Karpas-422 (cell line): ENCODE results near the gene PLXND1. TPM values are rescaled to one million over a fixed set of nuclear protein-coding genes. Genes with fewer than 3 reads are reported as not detected.

Experiments used
- DNase-seq: peaks from one replicate; pipeline ENCODE4 v3.0.0-alpha.2; 2015
- H2AFZ ChIP-seq: fragments of 200-600 bp; sonication (generic); 2 replicates; pipeline ENCODE4 v1.6.1; 2014; ENCODE audit warnings: antibody characterized with exemption, low read length, mixed read lengths
- H3K27ac ChIP-seq: fragments of 200-600 bp; sonication (generic); 2 replicates; pipeline ENCODE4 v1.5.1; 2014; ENCODE audit warnings: mild to moderate bottlenecking, low read length, moderate library complexity
- H3K27me3 ChIP-seq: fragments of 200-600 bp; sonication (generic); 2 replicates; pipeline ENCODE4 v1.6.1; 2014; ENCODE audit warnings: low read length, mixed read lengths
- H3K36me3 ChIP-seq: fragments of 200-600 bp; sonication (generic); 2 replicates; pipeline ENCODE4 v1.6.1; 2014; ENCODE audit warnings: low read length, mixed read lengths; ENCODE audit not compliant: insufficient read depth
- H3K4me1 ChIP-seq: fragments of 200-600 bp; sonication (generic); 2 replicates; pipeline ENCODE4 v1.6.1; 2014; ENCODE audit warnings: mild to moderate bottlenecking, low read length, mixed read lengths
- H3K4me2 ChIP-seq: fragments of 200-600 bp; sonication (generic); 2 replicates; pipeline ENCODE4 v1.6.1; 2014; ENCODE audit warnings: low read length, low read depth, mild to moderate bottlenecking; ENCODE audit not compliant: poor library complexity, severe bottlenecking
- H3K4me3 ChIP-seq: fragments of 200-600 bp; sonication (generic); 2 replicates; pipeline ENCODE4 v1.5.1; 2014; ENCODE audit warnings: mild to moderate bottlenecking, antibody characterized with exemption, low read length, mixed read lengths
- H3K79me2 ChIP-seq: fragments of 200-600 bp; sonication (generic); 2 replicates; pipeline ENCODE4 v1.6.1; 2014; ENCODE audit warnings: mild to moderate bottlenecking, low read length, mixed read lengths
- H3K9ac ChIP-seq: fragments of 200-600 bp; sonication (generic); 2 replicates; pipeline ENCODE4 v1.6.0; 2014; ENCODE audit warnings: low read length
- H3K9me2 ChIP-seq: fragments of 200-600 bp; sonication (generic), shearing (Covaris generic); replicated peaks from 2 replicates; pipeline ENCODE4 v1.6.0; 2014; ENCODE audit warnings: mild to moderate bottlenecking, low read length, moderate library complexity; ENCODE audit not compliant: insufficient read depth
- H3K9me3 ChIP-seq: fragments of 300-700, 200-600 bp; sonication (generic); 2 replicates; pipeline ENCODE4 v1.6.1; 2014; ENCODE audit warnings: low read length, mixed read lengths
- H4K20me1 ChIP-seq: fragments of 200-600 bp; sonication (generic); 2 replicates; pipeline ENCODE4 v1.6.1; 2014; ENCODE audit warnings: mild to moderate bottlenecking, antibody characterized with exemption, low read length, low read depth; ENCODE audit not compliant: insufficient read depth
- total RNA-seq: library from RNA; depleted of rRNA; stranded (reverse); fragments of >200 nt; shearing (Covaris generic); gene quantifications from 2 replicates; pipeline ENCODE4 v1.2.3, GENCODE V29; 2014; ENCODE audit warnings: low replicate concordance

The PLXND1 gene
- total RNA-seq, 1 experiment from 2014 or later: 0.52 TPM

GRCh38 chr3:129575233-129575996 lies 31.1 kb downstream of the PLXND1 start:
- Histone ChIP-seq H3K27me3 (no peaks in the 10 kb centered on the region), H2AFZ (no peak overlapping the region), H3K9me3 (no peaks in the 10 kb centered on the region), H3K27ac (no peak overlapping the region), H3K9ac (no peak overlapping the region), H3K4me1 (peaks cover 23% of the 10 kb centered on the region), H3K9me2 (no peaks in the 10 kb centered on the region), H3K36me3 (no peaks in the 10 kb centered on the region), H3K4me3 (no peak overlapping the region), H3K79me2 (no peaks in the 10 kb centered on the region), H4K20me1 (no peaks in the 10 kb centered on the region), H3K4me2 (no peak overlapping the region)
- DNase-seq: no peak

GRCh38 chr3:129574206-129574605 lies 32.3 kb downstream of the PLXND1 start:
- H3K27me3 ChIP-seq: no peaks in the 10 kb centered on the region
- no peaks in the 10 kb centered on the region for H3K9me3 ChIP-seq
- DNase-seq: no peak
- H4K20me1 ChIP-seq: no peaks in the 10 kb centered on the region
- no peak overlapping the region for H2AFZ ChIP-seq
- no peak overlapping the region for H3K27ac ChIP-seq
- H3K9ac ChIP-seq: no peak overlapping the region
- no peaks in the 10 kb centered on the region for H3K9me2 ChIP-seq
- no peak overlapping the region for H3K4me3 ChIP-seq
- H3K4me1 ChIP-seq: peaks cover 23% of the 10 kb centered on the region
- no peaks in the 10 kb centered on the region for H3K79me2 ChIP-seq
- no peaks in the 10 kb centered on the region for H3K36me3 ChIP-seq
- H3K4me2 ChIP-seq: no peak overlapping the region

- Histone ChIP-seq H2AFZ (no peak overlapping the region), H3K9me2 (no peaks in the 10 kb centered on the region), H4K20me1 (no peaks in the 10 kb centered on the region), H3K27ac (no peak overlapping the region), H3K79me2 (no peaks in the 10 kb centered on the region), H3K4me1 (peaks cover 20% of the 10 kb centered on the region), H3K9ac (no peak overlapping the region), H3K4me3 (no peak overlapping the region), H3K9me3 (no peaks in the 10 kb centered on the region), H3K36me3 (no peaks in the 10 kb centered on the region), H3K27me3 (no peaks in the 10 kb centered on the region), H3K4me2 (no peak overlapping the region)
- no peak for DNase-seq
Measured at GRCh38 chr3:129573493-129573892, 33.0 kb downstream of the PLXND1 start.

GRCh38 chr3:129572603-129573002 lies 33.9 kb downstream of the PLXND1 start:
- H3K36me3 ChIP-seq: no peaks in the 10 kb centered on the region
- no peak overlapping the region for H3K4me2 ChIP-seq
- H3K27ac ChIP-seq: no peak overlapping the region
- no peak overlapping the region for H3K4me3 ChIP-seq
- no peak overlapping the region for H2AFZ ChIP-seq
- no peaks in the 10 kb centered on the region for H3K9me3 ChIP-seq
- H3K27me3 ChIP-seq: no peaks in the 10 kb centered on the region
- peaks cover 11% of the 10 kb centered on the region for H3K4me1 ChIP-seq
- no peaks in the 10 kb centered on the region for H3K9me2 ChIP-seq
- H3K9ac ChIP-seq: no peak overlapping the region
- no peaks in the 10 kb centered on the region for H4K20me1 ChIP-seq
- DNase-seq: no peak
- H3K79me2 ChIP-seq: no peaks in the 10 kb centered on the region

- Histone ChIP-seq H3K9me2 (no peaks in the 10 kb centered on the region), H4K20me1 (no peaks in the 10 kb centered on the region), H3K9ac (no peak overlapping the region), H3K36me3 (no peaks in the 10 kb centered on the region), H3K79me2 (no peaks in the 10 kb centered on the region), H3K4me3 (no peak overlapping the region), H3K27me3 (no peaks in the 10 kb centered on the region), H3K9me3 (no peaks in the 10 kb centered on the region), H3K27ac (no peak overlapping the region), H3K4me2 (no peak overlapping the region), H3K4me1 (peaks cover 5% of the 10 kb centered on the region), H2AFZ (no peak overlapping the region)
- DNase-seq: no peak
Measured at GRCh38 chr3:129571605-129572547, 34.6 kb downstream of the PLXND1 start.

- Histone ChIP-seq H2AFZ (no peak overlapping the region), H3K27me3 (no peaks in the 10 kb centered on the region), H3K27ac (no peak overlapping the region), H3K4me1 (no peaks in the 10 kb centered on the region), H3K4me2 (no peak overlapping the region), H3K9me2 (no peaks in the 10 kb centered on the region), H3K79me2 (no peaks in the 10 kb centered on the region), H3K4me3 (no peak overlapping the region), H3K36me3 (no peaks in the 10 kb centered on the region), H3K9me3 (no peaks in the 10 kb centered on the region), H3K9ac (no peak overlapping the region), H4K20me1 (no peaks in the 10 kb centered on the region)
- DNase-seq: no peak
Measured at GRCh38 chr3:129569856-129570255, 36.6 kb downstream of the PLXND1 start.

- no peaks in the 10 kb centered on the region for H3K36me3 ChIP-seq
- H3K79me2 ChIP-seq: no peaks in the 10 kb centered on the region
- H3K27me3 ChIP-seq: no peaks in the 10 kb centered on the region
- H3K27ac ChIP-seq: no peak overlapping the region
- H3K9me3 ChIP-seq: no peaks in the 10 kb centered on the region
- DNase-seq: no peak
- no peak overlapping the region for H3K4me2 ChIP-seq
- no peaks in the 10 kb centered on the region for H3K9me2 ChIP-seq
- no peaks in the 10 kb centered on the region for H4K20me1 ChIP-seq
- no peak overlapping the region for H2AFZ ChIP-seq
- no peak overlapping the region for H3K4me3 ChIP-seq
- no peaks in the 10 kb centered on the region for H3K4me1 ChIP-seq
- H3K9ac ChIP-seq: no peak overlapping the region
Measured at GRCh38 chr3:129567939-129568338, 38.5 kb downstream of the PLXND1 start.

GRCh38 chr3:129567176-129567705 lies 39.2 kb downstream of the PLXND1 start:
- Histone ChIP-seq H3K36me3 (no peaks in the 10 kb centered on the region), H3K9me2 (no peaks in the 10 kb centered on the region), H3K79me2 (no peaks in the 10 kb centered on the region), H4K20me1 (no peaks in the 10 kb centered on the region), H3K27ac (no peak overlapping the region), H3K4me1 (no peaks in the 10 kb centered on the region), H3K9ac (no peak overlapping the region), H3K4me2 (no peak overlapping the region), H2AFZ (no peak overlapping the region), H3K9me3 (no peaks in the 10 kb centered on the region), H3K4me3 (no peak overlapping the region), H3K27me3 (no peaks in the 10 kb centered on the region)
- DNase-seq: no peak
